Activated CD4-positive, alpha-beta T cell treated with anti-CD3 and anti-CD28 coated beads, Interleukin-2, amount 10 ng/mL, durations not matched to agents 7 days and 5 days (primary cell): ENCODE data around the gene AKAP12. TPM values are rescaled to one million over a fixed set of nuclear protein-coding genes. Genes with fewer than 3 reads are reported as not detected.
"Not testable (repeated sequence)": the region's sequence is repeated elsewhere in the genome, so short reads cannot be mapped to it uniquely, and the experiment has no call there.

Experiments used
- CTCF ChIA-PET: fragments of 350-600 bp; sonication (Branson Sonifier 250); formaldehyde crosslinking; loops from one replicate; lab custom pipeline; 2021; ENCODE audit warnings: antibody characterized with exemption; lab: Charles Lee
- POLR2A ChIA-PET: fragments of 350-600 bp; sonication (Branson Sonifier 250); formaldehyde crosslinking; loops from one replicate; lab custom pipeline; 2021; ENCODE audit warnings: antibody characterized with exemption; lab: Charles Lee
- DNase-seq: peaks from one replicate; pipeline ENCODE4 v3.0.0-alpha.2; 2020
- H3K27ac Mint-ChIP-seq: one replicate; pipeline ENCODE4 v1.8.0; 2021; ENCODE audit warnings: mild to moderate bottlenecking, moderate library complexity, mixed read lengths
- H3K27me3 Mint-ChIP-seq: one replicate; pipeline ENCODE4 v1.8.0; 2021; ENCODE audit warnings: mixed read lengths
- H3K36me3 Mint-ChIP-seq: one replicate; pipeline ENCODE4 v1.8.0; 2021; ENCODE audit warnings: low read depth, mixed read lengths
- H3K4me1 Mint-ChIP-seq: one replicate; pipeline ENCODE4 v1.8.0; 2021; ENCODE audit warnings: mixed read lengths
- H3K4me3 Mint-ChIP-seq: one replicate; pipeline ENCODE4 v1.8.0; 2021; ENCODE audit warnings: mild to moderate bottlenecking, moderate library complexity, mixed read lengths
- H3K9me3 Mint-ChIP-seq: one replicate; pipeline ENCODE4 v1.8.0; 2021; ENCODE audit warnings: mixed read lengths
- total RNA-seq, 2 experiments: library from RNA; stranded (reverse); gene quantifications; one replicate each; pipeline ENCODE4 v1.2.3, GENCODE V29; 2021

AKAP12 gene
- total RNA-seq, 2 experiments from 2014 or later = 0.52 to 0.60 TPM

GRCh38 chr6:151325075-151326050 lies 85.6 kb downstream of the AKAP12 start:
- Mint-ChIP-seq H3K36me3 (no peaks in the 10 kb centered on the region), H3K27ac (no peak overlapping the region), H3K9me3 (no peaks in the 10 kb centered on the region), H3K4me1 (peaks cover 23% of the 10 kb centered on the region), H3K27me3 (peaks cover 51% of the 10 kb centered on the region), H3K4me3 (peak overlapping the region; percentile 50)
- DNase-seq = peak; percentile 15
- ChIA-PET CTCF (interaction anchor here (0.5 to 6.6 kb wide), 29 partner anchors 9 to 508 kb away, joined by 3 to 64 read pairs (median 4); no protein-coding TSS in a partner anchor), POLR2A (no interaction called here)

GRCh38 chr6:151326116-151326825 lies 86.5 kb downstream of the AKAP12 start:
- DNase-seq = no peak
- H3K4me3 Mint-ChIP-seq = peak overlapping the region; percentile 50
- H3K27me3 Mint-ChIP-seq = peaks cover 49% of the 10 kb centered on the region
- no peaks in the 10 kb centered on the region for H3K9me3 Mint-ChIP-seq
- no peaks in the 10 kb centered on the region for H3K36me3 Mint-ChIP-seq
- CTCF ChIA-PET = interaction anchor here (0.5 to 6.6 kb wide), 5 partner anchors 8 to 440 kb away, joined by 3 to 64 read pairs (median 5); no protein-coding TSS in a partner anchor
- H3K4me1 Mint-ChIP-seq = peaks cover 23% of the 10 kb centered on the region
- POLR2A ChIA-PET = no interaction called here
- no peak overlapping the region for H3K27ac Mint-ChIP-seq

- no peak for DNase-seq
- Mint-ChIP-seq H3K27ac (no peak overlapping the region), H3K9me3 (no peaks in the 10 kb centered on the region), H3K27me3 (peaks cover 49% of the 10 kb centered on the region), H3K4me1 (peaks cover 23% of the 10 kb centered on the region), H3K4me3 (no peak overlapping the region), H3K36me3 (no peaks in the 10 kb centered on the region)
- CTCF ChIA-PET = interaction anchor here (6.6 kb wide), 1 partner anchor 436 kb away, joined by 64 read pairs; no protein-coding TSS in a partner anchor
- POLR2A ChIA-PET = no interaction called here
These were observed 87.3 kb downstream of the AKAP12 start for GRCh38 chr6:151327101-151327500.

GRCh38 chr6:151330130-151330696 lies 90.4 kb downstream of the AKAP12 start:
- H3K36me3 Mint-ChIP-seq = no peaks in the 10 kb centered on the region
- no peak overlapping the region for H3K4me3 Mint-ChIP-seq
- CTCF ChIA-PET = interaction anchor here (0.6 to 0.7 kb wide), 2 partner anchors 9 to 19 kb away, joined by 3 read pairs; no protein-coding TSS in a partner anchor
- DNase-seq = no peak
- POLR2A ChIA-PET = no interaction called here
- peaks cover 33% of the 10 kb centered on the region for H3K27me3 Mint-ChIP-seq
- H3K4me1 Mint-ChIP-seq = peaks cover 12% of the 10 kb centered on the region
- H3K9me3 Mint-ChIP-seq = no peaks in the 10 kb centered on the region
- H3K27ac Mint-ChIP-seq = no peak overlapping the region

- Mint-ChIP-seq H3K36me3 (no peaks in the 10 kb centered on the region), H3K9me3 (no peaks in the 10 kb centered on the region), H3K4me1 (peaks cover 4% of the 10 kb centered on the region), H3K27ac (no peak overlapping the region), H3K4me3 (no peak overlapping the region), H3K27me3 (no peaks in the 10 kb centered on the region)
- POLR2A ChIA-PET = interaction anchor here (0.6 kb wide), 1 partner anchor 22 kb away, joined by 3 read pairs; no protein-coding TSS in a partner anchor
- CTCF ChIA-PET = interaction anchor here (1.0 to 3.5 kb wide), 8 partner anchors 12 to 519 kb away, joined by 3 to 22 read pairs (median 6); no protein-coding TSS in a partner anchor
- no peak for DNase-seq
These were observed 96.2 kb downstream of the AKAP12 start for GRCh38 chr6:151335930-151336329.

GRCh38 chr6:151338651-151339200 lies 99.0 kb downstream of the AKAP12 start:
- H3K4me3 Mint-ChIP-seq = no peak overlapping the region
- CTCF ChIA-PET = interaction anchor here (0.9 to 1.0 kb wide), 2 partner anchors 14 to 447 kb away, joined by 3 read pairs; no protein-coding TSS in a partner anchor
- peaks cover 4% of the 10 kb centered on the region for H3K4me1 Mint-ChIP-seq
- no peaks in the 10 kb centered on the region for H3K27me3 Mint-ChIP-seq
- no peak overlapping the region for H3K27ac Mint-ChIP-seq
- H3K9me3 Mint-ChIP-seq = no peaks in the 10 kb centered on the region
- DNase-seq = no peak
- POLR2A ChIA-PET = no interaction called here
- H3K36me3 Mint-ChIP-seq = no peaks in the 10 kb centered on the region

- Mint-ChIP-seq H3K9me3 (no peaks in the 10 kb centered on the region), H3K4me1 (peaks cover 4% of the 10 kb centered on the region), H3K36me3 (no peaks in the 10 kb centered on the region), H3K27me3 (no peaks in the 10 kb centered on the region), H3K4me3 (no peak overlapping the region), H3K27ac (no peak overlapping the region)
- ChIA-PET CTCF (interaction anchor here (0.6 to 1.0 kb wide), 3 partner anchors 15 to 233 kb away, joined by 3 read pairs; no protein-coding TSS in a partner anchor), POLR2A (no interaction called here)
- no peak for DNase-seq
These were observed 99.6 kb downstream of the AKAP12 start for GRCh38 chr6:151339369-151339768.

- Mint-ChIP-seq H3K4me3 (no peak overlapping the region), H3K27me3 (no peaks in the 10 kb centered on the region), H3K9me3 (no peaks in the 10 kb centered on the region), H3K36me3 (no peaks in the 10 kb centered on the region), H3K27ac (no peak overlapping the region), H3K4me1 (no peaks in the 10 kb centered on the region)
- POLR2A ChIA-PET = no interaction called here
- CTCF ChIA-PET = interaction anchor here (0.6 to 1.0 kb wide), 2 partner anchors 34 to 232 kb away, joined by 3 read pairs; no protein-coding TSS in a partner anchor
- no peak for DNase-seq
These were observed 100.6 kb downstream of the AKAP12 start for GRCh38 chr6:151340219-151340978.

- DNase-seq = no peak
These were observed 101.9 kb downstream of the AKAP12 start for GRCh38 chr6:151341476-151342195.

GRCh38 chr6:151342750-151343149 lies 103.0 kb downstream of the AKAP12 start:
- DNase-seq, H3K36me3 Mint-ChIP-seq, H3K4me3 Mint-ChIP-seq, H3K27me3 Mint-ChIP-seq, H3K27ac Mint-ChIP-seq, H3K4me1 Mint-ChIP-seq, POLR2A ChIA-PET, H3K9me3 Mint-ChIP-seq: not testable (repeated sequence)
- CTCF ChIA-PET = interaction anchor here (0.6 to 2.2 kb wide), 2 partner anchors 11 to 18 kb away, joined by 4 to 7 read pairs; no protein-coding TSS in a partner anchor

More at GRCh38 chr6:151341476-151342195, 101.9 kb downstream of the AKAP12 start:
- no peaks in the 10 kb centered on the region for H3K9me3 Mint-ChIP-seq
- no peak overlapping the region for H3K4me3 Mint-ChIP-seq
- POLR2A ChIA-PET = no interaction called here
- H3K27ac Mint-ChIP-seq = no peak overlapping the region
- H3K4me1 Mint-ChIP-seq = no peaks in the 10 kb centered on the region
- no peaks in the 10 kb centered on the region for H3K36me3 Mint-ChIP-seq
- CTCF ChIA-PET = interaction anchor here (2.2 kb wide), 1 partner anchor 17 kb away, joined by 7 read pairs; no protein-coding TSS in a partner anchor
- no peaks in the 10 kb centered on the region for H3K27me3 Mint-ChIP-seq
